Kasumi-1 (cell line): Measurements from ENCODE around the gene LGR4.

ENCODE experiments used
- DNase-seq, 2 experiments: peaks; one replicate each; lab custom pipeline; 2025; lab: John Stamatoyannopoulos, UW

LGR4 gene

DNA sequence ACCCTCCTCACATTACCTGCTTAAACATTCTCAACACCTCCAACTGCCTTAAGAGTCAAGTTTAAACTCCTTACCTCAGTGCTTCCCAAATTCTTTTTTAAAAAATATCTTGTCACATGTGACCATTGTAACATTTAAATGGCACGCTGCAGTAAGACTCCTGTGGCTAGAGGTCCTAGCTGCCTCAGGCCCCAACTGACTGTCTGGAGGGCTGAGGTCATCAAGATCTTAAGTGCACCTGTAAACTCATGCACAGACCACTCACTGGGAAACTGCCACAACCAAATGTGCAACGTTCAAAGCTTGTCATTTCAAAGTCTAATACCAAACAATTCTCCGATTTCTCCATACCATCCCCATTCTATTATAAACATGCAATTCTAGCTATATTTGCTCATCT is 93.1 kb downstream of the LGR4 start:
- DNase-seq: no peak

DNA sequence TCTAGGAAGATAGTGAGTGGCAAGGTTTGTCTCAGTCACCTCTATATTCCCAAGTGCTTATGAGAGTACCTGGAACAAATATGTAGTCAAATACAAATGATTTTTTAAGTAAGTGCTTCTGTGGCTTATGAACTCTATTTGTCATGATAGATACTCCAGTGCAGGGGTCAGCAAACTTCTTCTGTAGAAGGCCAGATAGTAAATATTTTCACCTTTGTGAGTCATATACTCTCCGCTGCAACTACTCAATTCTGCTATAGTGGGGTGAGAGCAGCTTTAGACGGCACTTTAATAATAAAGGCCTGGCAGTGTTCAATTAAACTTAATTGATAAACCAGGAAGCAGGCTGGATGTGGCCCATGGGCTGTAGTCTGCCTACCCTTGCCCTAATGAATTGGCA is 97.2 kb downstream of the LGR4 start:
- DNase-seq: no peak

GRCh38 chr11:27373856-27374602 is 98.6 kb downstream of the LGR4 start:
- no peak for DNase-seq

GRCh38 chr11:27373392-27373791 is 99.2 kb downstream of the LGR4 start:
- no peak for DNase-seq

DNA sequence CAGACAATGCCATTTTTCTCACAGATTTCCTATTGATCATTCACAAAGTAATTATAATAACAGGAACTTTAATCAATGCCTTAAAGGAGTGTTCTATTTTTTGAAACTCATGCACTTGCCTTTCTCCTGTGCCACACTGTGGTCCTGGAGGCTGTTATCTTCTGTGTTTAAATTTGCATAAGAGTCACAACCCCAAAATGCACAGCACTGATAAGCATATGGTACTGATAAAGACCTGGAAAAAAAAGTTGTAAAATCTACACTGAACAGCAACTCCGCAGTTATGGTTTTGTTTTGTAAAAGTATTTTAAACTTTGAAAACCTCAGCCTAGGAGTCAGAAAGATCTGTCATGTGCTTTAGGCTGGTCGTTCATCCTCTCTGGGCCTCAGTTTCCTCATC is 100.4 kb downstream of the LGR4 start:
- no peak for DNase-seq

DNA sequence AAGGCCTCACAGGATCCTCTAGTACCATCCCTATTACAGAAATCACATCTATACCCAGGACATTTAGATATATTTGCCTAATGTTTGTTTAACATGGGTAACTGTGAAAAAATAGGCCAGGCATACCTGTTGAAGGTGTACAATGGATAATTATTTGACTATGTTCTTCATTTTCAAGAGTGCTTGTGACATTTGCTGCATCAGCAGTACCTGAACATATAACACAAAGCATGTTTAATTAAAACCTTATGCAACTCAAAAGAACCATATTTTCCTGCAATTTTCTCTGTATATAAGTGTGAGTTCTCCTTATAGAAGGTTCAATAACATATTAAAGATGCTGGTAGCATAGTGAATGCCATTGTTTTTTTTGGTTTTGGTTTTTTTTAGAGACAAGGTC is 101.1 kb downstream of the LGR4 start:
- DNase-seq: no peak

DNA sequence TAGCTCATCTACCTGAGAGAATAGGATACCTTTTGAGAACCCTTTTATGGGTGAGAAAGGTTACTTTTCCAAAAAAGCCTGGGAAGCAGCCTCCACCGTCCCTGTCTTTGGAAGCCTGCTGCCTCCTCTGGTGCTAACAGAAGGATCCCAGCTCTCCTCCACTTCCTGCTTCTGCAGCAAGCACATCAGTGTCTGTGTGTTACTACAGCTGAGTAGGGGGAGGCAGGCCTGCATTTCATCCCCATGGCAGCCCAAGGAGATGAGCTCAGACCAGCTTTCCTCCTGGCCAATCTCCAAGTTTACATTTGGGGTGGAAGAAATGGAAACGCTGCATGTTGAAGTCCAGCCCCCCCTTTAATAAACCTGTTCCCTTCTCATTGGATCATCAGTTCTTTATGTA is 102.2 kb downstream of the LGR4 start:
- no peak for DNase-seq

GRCh38 chr11:27367881-27368280 is 104.7 kb downstream of the LGR4 start:
- DNase-seq: no peak

DNA sequence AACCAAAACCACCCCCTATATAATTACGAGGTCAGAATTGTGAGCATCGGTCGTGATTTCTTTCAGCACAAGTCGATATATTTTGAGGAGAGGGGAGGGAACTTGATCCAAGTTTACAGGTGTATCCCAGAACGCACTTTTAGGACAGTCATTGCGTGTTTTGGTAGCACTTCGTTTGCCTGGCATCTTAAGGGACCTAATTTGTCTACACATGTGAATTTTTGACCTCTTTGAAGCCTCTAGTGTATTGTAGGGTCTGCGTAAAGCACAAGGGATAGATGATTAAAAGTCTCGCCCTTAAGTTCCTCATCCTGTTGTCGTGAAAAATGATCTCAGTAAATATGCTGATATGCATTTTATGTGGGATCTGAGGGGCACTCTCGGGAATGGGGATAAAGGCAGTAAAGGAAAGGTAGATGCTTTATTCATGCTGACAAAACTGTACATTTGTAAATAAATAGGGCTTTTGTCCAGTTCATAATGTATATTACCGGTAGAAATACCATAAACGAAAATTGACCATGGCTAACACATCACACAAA is 108.9 kb downstream of the LGR4 start:
- DNase-seq: no peak

GRCh38 chr11:27362749-27363575 is 109.6 kb downstream of the LGR4 start, which contains the start of gene CCDC34:
TSS of gene CCDC34 (minus strand) at chr11:27363215. CDS start at chr11:27363194, 21 bp downstream.
- DNase-seq: peak; percentile 76 to 81

GRCh38 chr11:27361649-27362431 is 110.8 kb downstream of the LGR4 start:
- no peak for DNase-seq

DNA sequence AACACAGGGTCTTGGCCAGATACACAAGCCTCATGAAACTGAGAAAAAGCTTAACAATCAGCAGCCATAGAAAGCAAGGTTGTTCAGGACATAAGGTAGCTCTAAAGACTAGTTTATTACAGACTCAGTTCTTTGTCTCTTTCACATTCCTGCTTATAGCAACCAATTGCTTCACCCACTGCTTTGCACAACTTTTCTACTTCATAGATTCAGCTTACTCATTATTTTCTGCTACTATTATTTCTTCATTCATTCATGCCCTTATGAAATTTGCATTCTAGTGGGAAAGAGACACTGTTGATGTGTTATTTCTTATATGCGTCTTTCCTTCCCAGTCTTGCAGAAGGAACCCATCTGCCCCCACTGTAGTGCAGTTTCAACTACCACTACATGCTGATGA is 114.3 kb downstream of the LGR4 start:
- DNase-seq: no peak

DNA sequence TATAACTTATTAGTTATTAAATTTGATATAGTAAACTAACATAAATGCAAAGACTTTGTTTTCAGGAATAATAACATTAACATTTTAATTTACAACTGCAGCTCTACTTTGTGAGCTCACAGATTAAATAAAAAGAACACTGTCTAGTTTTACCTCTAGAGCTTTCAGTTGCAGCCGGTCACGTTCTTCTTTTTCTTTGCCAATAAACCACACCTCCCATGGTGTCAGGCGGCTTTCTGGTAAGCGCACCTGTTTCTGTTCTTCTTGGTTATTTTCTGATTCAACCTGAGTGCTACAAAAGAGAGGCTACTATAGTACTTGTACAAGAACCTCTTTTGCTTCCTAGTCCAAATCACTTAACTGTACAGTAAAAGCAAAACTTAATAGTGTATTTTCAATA is 115.3 kb downstream of the LGR4 start:
- no peak for DNase-seq

GRCh38 chr11:27356624-27357222 is 115.9 kb downstream of the LGR4 start:
- no peak for DNase-seq

DNA sequence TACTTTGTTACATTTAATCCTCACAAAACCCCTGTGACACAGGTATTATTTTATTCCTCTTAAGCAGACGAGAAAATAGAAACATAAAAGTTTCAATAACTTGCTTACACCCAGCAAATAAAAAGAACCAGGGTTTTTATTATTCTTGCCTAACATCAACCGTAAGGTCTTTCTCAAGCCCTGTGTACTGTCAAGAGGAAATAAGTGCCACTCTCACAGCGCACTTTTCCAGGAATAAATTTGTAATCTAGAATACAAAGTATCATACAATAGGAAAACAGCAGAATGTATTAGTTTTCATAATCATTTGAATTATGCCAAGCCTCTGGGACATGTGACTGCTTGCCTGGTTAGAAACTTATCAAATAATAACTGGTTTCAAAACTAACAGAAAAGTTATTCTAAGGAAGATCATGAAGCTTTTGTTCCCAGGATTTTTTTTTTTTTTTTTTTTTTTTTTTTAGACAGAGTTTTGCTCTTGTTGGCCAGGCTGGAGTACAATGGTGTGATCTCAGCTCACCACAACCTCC is 117.0 kb downstream of the LGR4 start:
- DNase-seq: no peak

- no peak for DNase-seq
These were observed 118.1 kb downstream of the LGR4 start for GRCh38 chr11:27354359-27354965.

GRCh38 chr11:27353593-27354358 is 118.8 kb downstream of the LGR4 start:
- DNase-seq: no peak

DNA sequence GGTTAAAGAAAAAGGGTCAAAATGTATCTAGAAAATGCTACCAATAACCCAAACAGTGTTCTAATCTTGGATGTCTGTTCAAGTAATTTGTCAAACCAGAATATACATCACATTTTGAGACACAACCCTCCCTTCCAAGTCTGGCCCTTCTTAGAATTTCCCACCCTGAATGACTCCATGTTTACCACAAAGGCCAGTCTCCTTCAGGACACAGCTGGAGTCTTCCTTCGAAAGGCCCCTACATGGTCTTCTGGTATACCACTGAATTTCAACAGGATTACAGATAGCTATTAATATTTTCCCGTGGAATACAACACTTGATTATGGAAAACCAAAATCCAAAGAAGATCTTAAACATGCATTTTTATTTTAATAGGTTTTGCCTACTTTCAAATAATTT is 119.8 kb downstream of the LGR4 start:
- DNase-seq: no peak

GRCh38 chr11:27350511-27350910 is 122.1 kb downstream of the LGR4 start:
- DNase-seq: no peak

- no peak for DNase-seq
These were observed 122.7 kb downstream of the LGR4 start for GRCh38 chr11:27349919-27350318.
